Hepatocyte (in vitro differentiated cells): ENCODE results near the gene PTGIS. TPM values are rescaled to one million over a fixed set of nuclear protein-coding genes. Genes with fewer than 3 reads are reported as not detected.

Source experiments
- DNase-seq: peaks from one replicate; pipeline ENCODE4 v3.0.0-alpha.2; 2016; ENCODE audit warnings: low spot score
- H2AFZ ChIP-seq: fragments of 200-600 bp; sonication (generic); 2 replicates; pipeline ENCODE4 v1.6.0; 2016; ENCODE audit warnings: antibody characterized with exemption, mild to moderate bottlenecking
- H3K27ac ChIP-seq: fragments of 200-600 bp; sonication (generic); 2 replicates; pipeline ENCODE4 v1.5.1; 2016; ENCODE audit warnings: mild to moderate bottlenecking
- H3K27me3 ChIP-seq: fragments of 200-600 bp; sonication (generic); 2 replicates; pipeline ENCODE4 v1.6.1; 2016
- H3K36me3 ChIP-seq: fragments of 200-600 bp; sonication (generic); replicated peaks from 2 replicates; pipeline ENCODE4 v1.5.1; 2016; ENCODE audit warnings: low read depth; ENCODE audit not compliant: insufficient read depth
- H3K4me1 ChIP-seq: fragments of 200-600 bp; sonication (generic); 2 replicates; pipeline ENCODE4 v1.5.1; 2016; ENCODE audit warnings: mild to moderate bottlenecking, moderate library complexity; ENCODE audit not compliant: insufficient read depth
- H3K4me2 ChIP-seq: fragments of 200-600 bp; sonication (generic); 2 replicates; pipeline ENCODE4 v1.6.0; 2016
- H3K4me3 ChIP-seq: fragments of 200-600 bp; sonication (generic); 2 replicates; pipeline ENCODE4 v1.5.1; 2016; ENCODE audit warnings: mild to moderate bottlenecking
- H3K79me2 ChIP-seq: fragments of 200-600 bp; sonication (generic); 2 replicates; pipeline ENCODE4 v1.6.0; 2017; ENCODE audit warnings: mild to moderate bottlenecking
- H3K9me2 ChIP-seq: fragments of 200-600 bp; sonication (generic); replicated peaks from 2 replicates; pipeline ENCODE4 v1.6.0; 2017; ENCODE audit warnings: mild to moderate bottlenecking; ENCODE audit not compliant: insufficient read depth
- H3K9me3 ChIP-seq: fragments of 200-600 bp; sonication (generic); 2 replicates; pipeline ENCODE4 v1.5.1; 2016; ENCODE audit warnings: low read depth, mild to moderate bottlenecking
- H4K20me1 ChIP-seq: fragments of 200-600 bp; sonication (generic); 2 replicates; pipeline ENCODE4 v1.6.0; 2016; ENCODE audit warnings: mild to moderate bottlenecking; ENCODE audit not compliant: insufficient read depth, poor library complexity, severe bottlenecking
- EZH2 ChIP-seq: fragments of 200-600 bp; sonication (generic); IDR thresholded peaks from 2 replicates; pipeline ENCODE4 v1.6.1; 2016; ENCODE audit warnings: antibody characterized with exemption, mild to moderate bottlenecking, borderline replicate concordance
- EZH2phosphoT487 ChIP-seq: fragments of 200-600 bp; sonication (generic); IDR thresholded peaks from one replicate; pipeline ENCODE4 v1.6.1; 2018; ENCODE audit warnings: antibody characterized with exemption, mild to moderate bottlenecking, low read depth, moderate library complexity; ENCODE audit not compliant: unreplicated experiment, severe bottlenecking
- WGBS: methylation state at CpG from one replicate; pipeline ENCODE4 v1.1.6; 2016; ENCODE audit warnings: low lambda C conversion rate; ENCODE audit errors: missing lambda C conversion rate; 5-methylcytosine and 5-hydroxymethylcytosine counted together
- polyA plus RNA-seq: library from polyadenylated mRNA; unstranded; fragments of >200 nt; fragmentation: Nextera tagmentation; extraction: Ambion mirVana; gene quantifications from 2 replicates; pipeline ENCODE4 v1.2.1, GENCODE V29; 2016
- total RNA-seq: library from RNA; depleted of rRNA; stranded (reverse); fragments of >200 nt; gene quantifications from 2 replicates; pipeline ENCODE4 v1.2.3, GENCODE V29; 2014
- TF ChIP-seq, protein P1 (sequence below): fragments of 200-600 bp; sonication (generic); IDR thresholded peaks from 2 replicates; pipeline ENCODE4 v1.5.1; 2016; ENCODE audit warnings: antibody characterized with exemption, mild to moderate bottlenecking; ENCODE audit not compliant: poor library complexity

PTGIS gene
- total and polyA plus RNA-seq, 2 experiments from 2014 or later = 25.4 to 26.1 TPM

DNA sequence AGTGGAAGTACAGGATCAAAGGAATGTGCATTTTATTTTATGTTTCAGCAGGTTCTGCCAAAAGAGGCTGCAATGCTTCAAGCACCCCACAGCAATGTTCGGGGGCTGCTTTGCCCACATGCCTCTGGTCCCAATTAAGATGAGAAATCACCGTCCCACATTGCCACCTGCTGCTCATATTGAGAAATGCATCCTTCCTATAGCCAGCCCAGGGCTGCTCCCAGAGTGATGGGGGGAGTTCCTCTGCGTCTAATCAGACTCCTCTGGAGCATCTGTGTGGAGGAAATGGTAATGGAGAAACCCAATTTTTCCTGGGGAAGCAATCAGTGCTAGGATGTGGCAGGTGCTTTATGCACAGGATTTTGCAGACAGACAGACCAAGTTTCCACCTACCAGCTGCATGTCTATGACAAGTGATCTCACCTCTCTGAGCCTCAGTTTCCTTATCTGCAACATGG is 33.7 kb downstream of the PTGIS start:
- no peak overlapping the region for H3K4me3 ChIP-seq
- H3K27ac ChIP-seq = no peak overlapping the region
- peak; percentile 76 for DNase-seq
- H2AFZ ChIP-seq = no peak overlapping the region
- H3K4me1 ChIP-seq = no peaks in the 10 kb centered on the region
- TF ChIP-seq EZH2 = no peak
- TF ChIP-seq, protein P1, sequence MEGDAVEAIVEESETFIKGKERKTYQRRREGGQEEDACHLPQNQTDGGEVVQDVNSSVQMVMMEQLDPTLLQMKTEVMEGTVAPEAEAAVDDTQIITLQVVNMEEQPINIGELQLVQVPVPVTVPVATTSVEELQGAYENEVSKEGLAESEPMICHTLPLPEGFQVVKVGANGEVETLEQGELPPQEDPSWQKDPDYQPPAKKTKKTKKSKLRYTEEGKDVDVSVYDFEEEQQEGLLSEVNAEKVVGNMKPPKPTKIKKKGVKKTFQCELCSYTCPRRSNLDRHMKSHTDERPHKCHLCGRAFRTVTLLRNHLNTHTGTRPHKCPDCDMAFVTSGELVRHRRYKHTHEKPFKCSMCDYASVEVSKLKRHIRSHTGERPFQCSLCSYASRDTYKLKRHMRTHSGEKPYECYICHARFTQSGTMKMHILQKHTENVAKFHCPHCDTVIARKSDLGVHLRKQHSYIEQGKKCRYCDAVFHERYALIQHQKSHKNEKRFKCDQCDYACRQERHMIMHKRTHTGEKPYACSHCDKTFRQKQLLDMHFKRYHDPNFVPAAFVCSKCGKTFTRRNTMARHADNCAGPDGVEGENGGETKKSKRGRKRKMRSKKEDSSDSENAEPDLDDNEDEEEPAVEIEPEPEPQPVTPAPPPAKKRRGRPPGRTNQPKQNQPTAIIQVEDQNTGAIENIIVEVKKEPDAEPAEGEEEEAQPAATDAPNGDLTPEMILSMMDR = peak; percentile 81
- H3K9me3 ChIP-seq = no peaks in the 10 kb centered on the region
- 13% methylated on average over 3 of the region's 3 CpGs for WGBS
- no peaks in the 10 kb centered on the region for H3K27me3 ChIP-seq
- H3K4me2 ChIP-seq = no peak overlapping the region
- H3K79me2 ChIP-seq = no peaks in the 10 kb centered on the region
- H3K9me2 ChIP-seq = no peaks in the 10 kb centered on the region
- no peaks in the 10 kb centered on the region for H3K36me3 ChIP-seq
- H4K20me1 ChIP-seq = no peaks in the 10 kb centered on the region

- no peaks in the 10 kb centered on the region for H3K36me3 ChIP-seq
- no peaks in the 10 kb centered on the region for H3K4me1 ChIP-seq
- no peak overlapping the region for H3K27ac ChIP-seq
- H3K9me2 ChIP-seq = no peaks in the 10 kb centered on the region
- no peaks in the 10 kb centered on the region for H3K9me3 ChIP-seq
- H2AFZ ChIP-seq = no peak overlapping the region
- no peak for DNase-seq
- H3K4me3 ChIP-seq = no peak overlapping the region
- TF ChIP-seq EZH2 (no peak), EZH2phosphoT487 (no peak)
- TF ChIP-seq, protein P1 = no peak
- no peaks in the 10 kb centered on the region for H3K79me2 ChIP-seq
- H4K20me1 ChIP-seq = no peaks in the 10 kb centered on the region
- H3K4me2 ChIP-seq = no peak overlapping the region
- 96% methylated on average over 6 of the region's 6 CpGs for WGBS
- no peaks in the 10 kb centered on the region for H3K27me3 ChIP-seq
These were observed 35.5 kb downstream of the PTGIS start for GRCh38 chr20:49532285-49532946.

DNA sequence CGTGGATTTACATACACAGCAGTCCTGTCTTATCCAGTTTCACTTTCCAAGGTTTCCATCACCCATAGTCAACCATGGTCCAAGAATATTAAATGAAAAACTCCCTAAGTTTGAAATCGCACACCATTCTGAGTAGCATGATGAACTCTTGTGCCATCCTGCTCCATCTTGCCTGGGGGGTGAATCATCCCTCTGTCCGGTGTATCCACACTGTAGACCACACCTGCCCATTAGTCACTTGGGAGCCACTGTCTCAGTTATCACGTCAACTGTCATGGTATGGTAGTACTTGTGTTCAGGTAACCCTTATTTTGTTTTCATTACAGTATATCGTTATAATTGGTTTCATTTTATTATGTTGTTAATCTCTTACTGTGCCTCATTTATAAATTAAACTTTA is 38.5 kb downstream of the PTGIS start:
- 93% methylated on average over 5 of the region's 5 CpGs for WGBS
- Histone ChIP-seq H3K27me3 (no peaks in the 10 kb centered on the region), H3K4me2 (no peak overlapping the region), H4K20me1 (no peaks in the 10 kb centered on the region), H3K36me3 (no peaks in the 10 kb centered on the region), H3K27ac (no peak overlapping the region), H3K79me2 (no peaks in the 10 kb centered on the region), H3K9me2 (no peaks in the 10 kb centered on the region), H3K9me3 (no peaks in the 10 kb centered on the region), H2AFZ (no peak overlapping the region), H3K4me3 (no peak overlapping the region), H3K4me1 (no peaks in the 10 kb centered on the region)
- TF ChIP-seq, protein P1 = no peak
- no peak for TF ChIP-seq EZH2phosphoT487
- TF ChIP-seq EZH2 = no peak
- DNase-seq = no peak
